Esophagus squamous epithelium (tissue), 4 donors: ENCODE measurements around the gene MINDY4B.

Experiments used
- POLR2A ChIP-seq, 4 donors: fragments of 450-650 bp; IDR thresholded peaks; one replicate each; pipeline ENCODE4 v1.6.1; 2017; ENCODE audit warnings: antibody characterized with exemption in 4 of 4, mild to moderate bottlenecking in 4 of 4, moderate library complexity in 3 of 4
- TF ChIP-seq, protein P1 (sequence below), 6 experiments: fragments of 450-650 bp in 4 of 6; fragments of 200-600 bp in 2 of 6; sonication (generic) in 2 of 6; IDR thresholded peaks; one replicate each; pipeline ENCODE4 v1.5.1; 2016 to 2019; ENCODE audit warnings: antibody characterized with exemption in 6 of 6, mild to moderate bottlenecking in 4 of 6, moderate library complexity in 4 of 6

DNA sequence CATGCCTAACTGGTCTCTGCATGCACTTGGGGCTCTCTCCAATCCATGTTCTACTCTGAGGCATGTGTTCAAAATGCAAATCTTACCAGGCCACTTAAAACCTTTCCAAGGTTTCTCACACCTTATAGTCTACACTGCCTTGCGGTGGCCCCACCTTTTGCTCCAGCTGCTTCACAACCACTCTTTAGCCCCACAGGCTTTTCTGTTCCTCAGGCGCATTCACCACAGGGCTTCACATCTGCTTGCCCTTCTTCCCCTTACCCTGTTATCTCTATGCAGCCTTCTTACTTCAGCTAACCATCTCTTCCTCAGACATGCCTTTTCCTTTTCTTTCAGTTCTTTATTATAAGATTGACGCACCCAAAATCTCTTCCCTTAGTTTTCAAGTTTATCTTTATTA, 37.8 kb downstream of the MINDY4B start:
- TF ChIP-seq, protein P1, sequence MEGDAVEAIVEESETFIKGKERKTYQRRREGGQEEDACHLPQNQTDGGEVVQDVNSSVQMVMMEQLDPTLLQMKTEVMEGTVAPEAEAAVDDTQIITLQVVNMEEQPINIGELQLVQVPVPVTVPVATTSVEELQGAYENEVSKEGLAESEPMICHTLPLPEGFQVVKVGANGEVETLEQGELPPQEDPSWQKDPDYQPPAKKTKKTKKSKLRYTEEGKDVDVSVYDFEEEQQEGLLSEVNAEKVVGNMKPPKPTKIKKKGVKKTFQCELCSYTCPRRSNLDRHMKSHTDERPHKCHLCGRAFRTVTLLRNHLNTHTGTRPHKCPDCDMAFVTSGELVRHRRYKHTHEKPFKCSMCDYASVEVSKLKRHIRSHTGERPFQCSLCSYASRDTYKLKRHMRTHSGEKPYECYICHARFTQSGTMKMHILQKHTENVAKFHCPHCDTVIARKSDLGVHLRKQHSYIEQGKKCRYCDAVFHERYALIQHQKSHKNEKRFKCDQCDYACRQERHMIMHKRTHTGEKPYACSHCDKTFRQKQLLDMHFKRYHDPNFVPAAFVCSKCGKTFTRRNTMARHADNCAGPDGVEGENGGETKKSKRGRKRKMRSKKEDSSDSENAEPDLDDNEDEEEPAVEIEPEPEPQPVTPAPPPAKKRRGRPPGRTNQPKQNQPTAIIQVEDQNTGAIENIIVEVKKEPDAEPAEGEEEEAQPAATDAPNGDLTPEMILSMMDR (IDR thresholded peaks at IDR 0.05) = no peak
- no peak for TF ChIP-seq POLR2A (IDR thresholded peaks at IDR 0.05)
